ENCODE data around the gene GP5.

DNA sequence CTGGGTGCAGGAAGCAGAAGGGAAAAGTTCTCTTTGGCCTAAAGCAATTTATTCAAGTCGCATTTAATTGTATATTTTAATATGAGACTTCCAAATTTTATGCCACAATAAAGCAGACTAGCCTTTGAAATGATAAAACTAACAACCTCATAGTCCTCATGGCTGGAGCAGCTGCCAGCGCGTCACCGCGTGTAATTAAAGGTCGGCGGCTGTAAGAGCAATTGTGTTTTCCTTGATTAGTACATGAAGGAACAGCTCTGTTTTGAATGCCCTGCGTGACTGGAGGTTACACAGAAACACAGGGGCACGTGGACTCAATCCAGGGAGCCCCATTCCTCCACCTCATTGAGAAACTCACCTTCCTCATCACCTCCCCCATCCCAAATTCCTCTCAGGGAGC, 19.4 kb downstream of the GP5 start:
- TF ChIP-seq, protein P1, sequence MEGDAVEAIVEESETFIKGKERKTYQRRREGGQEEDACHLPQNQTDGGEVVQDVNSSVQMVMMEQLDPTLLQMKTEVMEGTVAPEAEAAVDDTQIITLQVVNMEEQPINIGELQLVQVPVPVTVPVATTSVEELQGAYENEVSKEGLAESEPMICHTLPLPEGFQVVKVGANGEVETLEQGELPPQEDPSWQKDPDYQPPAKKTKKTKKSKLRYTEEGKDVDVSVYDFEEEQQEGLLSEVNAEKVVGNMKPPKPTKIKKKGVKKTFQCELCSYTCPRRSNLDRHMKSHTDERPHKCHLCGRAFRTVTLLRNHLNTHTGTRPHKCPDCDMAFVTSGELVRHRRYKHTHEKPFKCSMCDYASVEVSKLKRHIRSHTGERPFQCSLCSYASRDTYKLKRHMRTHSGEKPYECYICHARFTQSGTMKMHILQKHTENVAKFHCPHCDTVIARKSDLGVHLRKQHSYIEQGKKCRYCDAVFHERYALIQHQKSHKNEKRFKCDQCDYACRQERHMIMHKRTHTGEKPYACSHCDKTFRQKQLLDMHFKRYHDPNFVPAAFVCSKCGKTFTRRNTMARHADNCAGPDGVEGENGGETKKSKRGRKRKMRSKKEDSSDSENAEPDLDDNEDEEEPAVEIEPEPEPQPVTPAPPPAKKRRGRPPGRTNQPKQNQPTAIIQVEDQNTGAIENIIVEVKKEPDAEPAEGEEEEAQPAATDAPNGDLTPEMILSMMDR (IDR thresholded peaks at IDR 0.05; ENCODE audit: borderline replicate concordance, extremely low read depth, low read length, poor library complexity, severe bottlenecking) = no peak
- TF ChIP-seq EZH2 (IDR thresholded peaks at IDR 0.05; ENCODE audit: borderline replicate concordance, low read depth, low read length, severe bottlenecking) = no peak
